Fibroblast of the conjunctiva (primary cell): Measurements from ENCODE around the gene ACBD6.
"Not testable (repeated sequence)": the region's sequence is repeated elsewhere in the genome, so short reads cannot be mapped to it uniquely, and the experiment has no call there.

ENCODE experiments used
- DNase-seq: peaks from one replicate; pipeline ENCODE4 v3.0.0-alpha.2; 2010; ENCODE audit warnings: low read depth

ACBD6 gene

DNA sequence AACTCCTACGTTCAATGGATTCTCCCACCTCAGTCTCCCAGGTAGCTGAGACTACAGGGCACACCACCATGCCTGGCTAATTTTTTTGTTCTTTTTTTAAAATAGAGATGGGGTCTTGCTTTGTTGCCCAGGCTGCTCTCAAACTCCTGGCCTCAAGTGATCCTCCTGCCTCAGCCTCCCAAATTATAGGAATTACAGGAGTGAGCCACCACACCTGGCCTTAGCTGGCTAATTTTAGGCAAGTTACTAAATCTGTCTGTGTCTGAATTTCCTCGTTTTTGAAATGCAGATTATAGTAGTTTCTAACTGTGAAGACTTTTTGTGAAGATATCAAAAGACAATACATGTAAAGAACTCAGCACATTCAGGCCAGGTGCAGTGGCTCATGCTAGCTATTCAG is 13.7 kb downstream of the ACBD6 start:
- DNase-seq, result no peak

GRCh38 chr1:180486092-180486491 is 16.3 kb downstream of the ACBD6 start:
- DNase-seq, result no peak

- DNase-seq, result no peak
Observed at GRCh38 chr1:180484490-180484889, 17.9 kb downstream of the ACBD6 start.

DNA sequence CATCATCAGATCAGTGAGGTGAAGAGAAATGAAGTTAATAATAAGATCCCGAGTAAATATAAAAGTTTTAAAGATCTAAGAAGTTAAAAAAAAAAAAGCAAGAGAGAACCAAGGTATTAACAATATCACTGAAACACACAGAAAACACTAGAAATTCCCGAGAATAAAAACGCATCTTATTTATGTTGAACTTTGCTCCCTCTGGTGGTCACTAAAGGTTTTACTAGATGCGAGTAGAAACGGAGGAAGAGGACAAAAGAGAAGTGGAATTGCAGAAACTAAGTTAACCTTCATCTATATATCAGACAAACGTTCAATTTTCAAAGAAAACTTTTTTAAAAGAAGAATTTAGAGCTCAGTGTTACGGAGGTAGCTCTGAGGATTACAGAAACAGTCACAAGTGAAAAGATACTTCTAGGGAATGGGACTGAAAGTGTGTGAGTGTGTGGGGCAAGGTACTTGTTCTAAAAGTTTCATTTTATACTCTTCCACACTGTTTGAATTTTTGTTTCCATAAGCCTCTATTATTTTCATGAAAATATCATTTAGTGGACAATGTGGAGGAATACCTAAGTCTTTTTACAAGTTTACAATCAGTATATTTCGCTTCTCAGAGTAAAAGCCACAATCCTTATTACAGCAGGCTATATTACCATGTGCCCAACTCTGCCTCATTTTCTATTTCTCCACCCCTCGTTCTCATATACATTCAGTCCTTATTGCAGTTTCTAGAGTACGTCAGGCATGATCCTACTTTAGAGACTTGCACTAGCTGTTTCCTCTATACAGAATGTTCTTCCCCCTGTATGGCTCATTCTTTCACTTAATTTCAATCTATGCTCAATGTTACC is 19.7 kb downstream of the ACBD6 start:
- peak; percentile 54 for DNase-seq

- DNase-seq, result no peak
Observed at GRCh38 chr1:180470031-180470430, 32.3 kb downstream of the ACBD6 start.

- DNase-seq, result no peak
Observed at GRCh38 chr1:180468311-180468710, 34.1 kb downstream of the ACBD6 start.

DNA sequence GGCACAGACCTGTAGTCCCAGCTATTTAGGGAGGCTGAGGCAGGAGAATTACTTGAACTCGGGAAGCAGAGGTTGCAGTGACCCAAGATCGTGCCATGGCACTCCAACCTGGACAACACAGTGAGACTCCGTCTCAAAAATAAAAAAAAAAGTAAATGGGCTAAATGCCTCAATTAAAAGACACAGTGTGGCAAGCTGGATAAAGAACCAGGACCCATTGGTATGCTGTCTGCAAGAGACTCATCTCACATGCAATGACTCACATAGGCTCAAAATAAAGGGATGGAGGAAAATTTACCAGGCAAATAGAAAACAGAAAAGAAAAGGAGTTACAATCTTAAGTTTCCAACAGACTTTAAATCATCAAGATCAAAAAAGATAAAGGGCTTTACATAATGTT is 40.3 kb downstream of the ACBD6 start:
- no peak for DNase-seq

- DNase-seq, result not testable (repeated sequence)
Observed at GRCh38 chr1:180461682-180462081, 40.7 kb downstream of the ACBD6 start.

- DNase-seq, result no peak
Observed at GRCh38 chr1:180458807-180459206, 43.6 kb downstream of the ACBD6 start.

GRCh38 chr1:180456191-180456590 is 46.2 kb downstream of the ACBD6 start:
- DNase-seq, result no peak

- no peak for DNase-seq
Observed at GRCh38 chr1:180451504-180451903, 50.9 kb downstream of the ACBD6 start.

DNA sequence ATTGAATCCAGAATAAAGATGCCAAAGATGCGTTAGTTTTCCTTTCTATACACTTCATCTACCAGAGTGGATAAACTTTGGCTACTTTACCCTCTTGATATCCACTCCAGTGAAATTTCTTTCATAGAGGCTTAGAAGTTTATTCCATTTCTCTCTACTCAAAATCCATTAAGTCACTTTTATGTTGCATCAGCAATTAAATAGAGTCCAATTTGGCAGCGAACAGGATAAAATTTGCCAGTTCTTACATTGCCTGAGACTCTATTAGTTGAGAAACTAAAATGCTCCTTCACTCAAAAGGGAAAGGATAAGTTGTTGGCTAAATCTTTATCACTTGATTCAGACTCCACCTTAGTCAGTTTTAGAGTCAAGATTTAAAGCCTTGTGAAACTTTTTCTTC is 57.9 kb downstream of the ACBD6 start:
- no peak for DNase-seq

GRCh38 chr1:180440335-180440734 is 62.0 kb downstream of the ACBD6 start:
- DNase-seq, result no peak

DNA sequence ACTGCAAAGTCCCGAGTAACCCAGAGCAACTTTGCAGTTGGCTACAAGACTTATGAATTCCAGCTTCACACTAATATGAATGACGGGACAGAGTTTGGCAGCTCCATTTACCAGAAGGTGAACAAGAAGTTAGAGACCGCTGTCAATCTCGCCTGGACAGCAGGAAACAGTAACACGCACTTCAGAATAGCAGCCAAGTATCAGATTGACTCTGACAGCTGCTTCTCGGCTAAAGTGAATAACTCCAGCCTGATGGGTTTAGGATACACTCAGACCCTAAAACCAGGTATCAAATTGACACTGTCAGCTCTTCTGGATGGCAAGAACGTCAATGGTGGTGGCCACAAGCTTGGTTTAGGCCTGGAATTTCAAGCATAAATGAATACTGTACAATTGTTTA is 66.8 kb downstream of the ACBD6 start:
- DNase-seq, result no peak

DNA sequence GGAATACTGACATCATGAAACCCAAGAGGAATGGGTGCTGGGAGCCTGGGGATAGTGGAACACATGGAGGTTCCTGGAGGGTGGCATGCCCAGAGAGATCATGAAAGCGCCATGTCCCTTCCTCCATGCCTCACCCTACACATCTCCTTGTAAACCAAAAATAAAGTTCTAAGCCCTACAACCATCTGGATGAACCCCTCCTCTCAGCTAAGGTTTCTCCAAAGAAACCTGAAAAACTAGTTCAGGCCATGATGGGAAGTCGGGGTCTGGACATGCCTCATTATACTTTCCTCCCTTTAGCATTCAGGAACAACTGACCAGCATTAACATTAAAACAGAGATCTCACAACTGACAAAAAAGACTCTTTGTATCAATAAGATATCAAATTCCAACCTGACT is 68.5 kb downstream of the ACBD6 start:
- no peak for DNase-seq

- DNase-seq, result no peak
Observed at GRCh38 chr1:180431683-180432082, 70.7 kb downstream of the ACBD6 start.

GRCh38 chr1:180428782-180429695 is 73.3 kb downstream of the ACBD6 start:
- DNase-seq, result no peak

GRCh38 chr1:180425952-180426351 is 76.4 kb downstream of the ACBD6 start:
- peak; percentile 3 for DNase-seq

DNA sequence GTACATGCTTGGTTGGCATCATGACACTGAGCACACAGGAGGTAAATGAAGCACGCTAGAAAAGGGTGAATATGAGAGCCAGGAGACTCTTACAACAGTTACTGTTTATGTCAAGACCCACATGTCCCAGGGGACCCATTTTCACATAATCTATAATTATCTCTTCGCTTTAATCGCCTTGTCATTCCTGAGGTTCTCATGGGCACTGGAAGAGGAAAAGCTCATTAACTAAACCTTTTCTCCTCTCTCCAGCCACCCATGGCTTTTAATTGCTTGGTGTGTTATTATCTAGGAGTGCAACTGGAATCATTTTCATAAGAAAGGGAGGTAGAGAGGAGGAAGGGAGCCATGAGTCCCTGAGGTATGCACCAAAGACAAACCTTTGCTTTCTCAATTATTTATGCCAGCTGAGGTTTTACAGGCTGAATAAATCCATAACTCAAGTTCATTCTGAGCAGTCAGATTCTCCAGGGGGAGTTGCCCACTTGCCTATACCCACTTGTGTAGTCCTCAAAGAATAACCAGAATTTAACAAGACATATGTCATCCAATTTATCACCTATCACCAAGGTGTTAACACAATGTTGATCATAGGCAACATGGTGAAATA is 77.4 kb downstream of the ACBD6 start:
- no peak for DNase-seq

GRCh38 chr1:180421614-180422013 is 80.8 kb downstream of the ACBD6 start:
- no peak for DNase-seq

DNA sequence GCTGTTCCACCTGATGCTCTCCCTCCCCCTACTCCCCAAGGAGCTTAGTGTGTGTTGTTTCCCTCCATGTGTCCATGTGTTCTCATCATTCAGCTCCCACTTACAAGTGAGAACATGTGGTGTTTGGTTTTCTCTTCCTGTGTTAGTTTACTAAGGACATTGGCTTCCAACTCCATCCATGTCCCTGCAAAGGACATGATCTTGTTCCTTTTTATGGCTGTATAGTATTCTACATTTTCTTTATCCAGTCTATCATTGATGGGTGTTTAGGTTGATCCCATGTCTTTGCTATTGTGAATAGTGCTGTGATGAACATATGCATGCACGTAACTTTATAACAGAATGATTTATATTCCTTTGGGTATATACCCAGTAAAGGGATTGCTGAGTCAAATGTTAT is 81.2 kb downstream of the ACBD6 start:
- not testable (repeated sequence) for DNase-seq

- peak; percentile 18 for DNase-seq
Observed at GRCh38 chr1:180415985-180416633, 86.3 kb downstream of the ACBD6 start.
